GM19455 (cell line): ENCODE results near the gene METTL25.

Source experiments
- ATAC-seq: cut with Tn5 transposase; IDR thresholded peaks from one replicate; pipeline ENCODE4 v1.9.1; 2021; ENCODE audit not compliant: unreplicated experiment

The METTL25 gene

GRCh38 chr12:82461836-82462235, 103.5 kb downstream of the METTL25 start:
- no peak for ATAC-seq

DNA sequence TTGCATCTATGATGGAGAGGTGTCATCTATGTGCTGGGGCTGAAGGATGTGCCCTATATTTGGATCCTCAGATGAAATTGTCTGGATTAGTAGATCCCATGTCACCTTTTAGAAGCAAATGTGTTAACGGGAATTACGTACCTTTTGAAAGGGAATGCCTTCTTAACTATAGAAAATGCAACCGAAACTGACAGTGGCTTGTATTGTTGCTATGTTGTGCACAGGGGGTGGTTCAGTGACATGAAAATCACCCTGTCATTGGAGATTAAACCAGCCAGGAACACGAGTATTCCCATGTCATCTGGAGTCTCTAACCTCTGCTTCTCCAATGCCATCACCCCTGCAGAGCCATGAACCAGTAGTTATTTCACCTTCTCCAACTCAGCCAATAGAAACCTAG, 110.2 kb downstream of the METTL25 start:
- ATAC-seq: no peak

DNA sequence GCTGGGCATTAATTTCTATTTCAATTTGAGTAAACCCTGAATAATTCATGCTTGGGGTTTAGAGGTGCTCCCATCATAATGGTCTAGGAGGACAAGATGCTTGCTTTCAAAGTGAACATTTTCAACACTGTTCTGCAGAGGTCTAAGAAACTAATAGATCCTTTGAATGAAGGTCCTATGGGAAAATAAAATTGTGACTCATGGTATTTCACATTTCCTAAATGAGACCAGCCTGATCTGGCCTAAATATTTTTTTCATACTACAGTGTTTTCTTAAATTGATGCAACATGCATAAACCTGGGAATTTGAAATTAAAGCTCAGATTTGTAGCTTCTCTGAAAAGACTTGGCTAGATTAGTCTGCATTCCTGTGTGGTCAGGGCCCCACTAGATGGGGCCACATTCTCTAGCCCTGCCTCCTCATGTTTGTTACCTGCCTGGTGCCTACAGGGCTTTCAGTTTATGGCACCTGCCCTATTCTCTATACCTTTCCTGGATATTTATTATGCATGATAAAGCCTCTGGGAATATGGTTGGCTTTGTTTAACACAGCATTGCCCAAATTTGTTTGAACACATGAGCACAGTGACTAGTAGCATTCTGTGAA, 112.7 kb downstream of the METTL25 start:
- ATAC-seq: no peak

DNA sequence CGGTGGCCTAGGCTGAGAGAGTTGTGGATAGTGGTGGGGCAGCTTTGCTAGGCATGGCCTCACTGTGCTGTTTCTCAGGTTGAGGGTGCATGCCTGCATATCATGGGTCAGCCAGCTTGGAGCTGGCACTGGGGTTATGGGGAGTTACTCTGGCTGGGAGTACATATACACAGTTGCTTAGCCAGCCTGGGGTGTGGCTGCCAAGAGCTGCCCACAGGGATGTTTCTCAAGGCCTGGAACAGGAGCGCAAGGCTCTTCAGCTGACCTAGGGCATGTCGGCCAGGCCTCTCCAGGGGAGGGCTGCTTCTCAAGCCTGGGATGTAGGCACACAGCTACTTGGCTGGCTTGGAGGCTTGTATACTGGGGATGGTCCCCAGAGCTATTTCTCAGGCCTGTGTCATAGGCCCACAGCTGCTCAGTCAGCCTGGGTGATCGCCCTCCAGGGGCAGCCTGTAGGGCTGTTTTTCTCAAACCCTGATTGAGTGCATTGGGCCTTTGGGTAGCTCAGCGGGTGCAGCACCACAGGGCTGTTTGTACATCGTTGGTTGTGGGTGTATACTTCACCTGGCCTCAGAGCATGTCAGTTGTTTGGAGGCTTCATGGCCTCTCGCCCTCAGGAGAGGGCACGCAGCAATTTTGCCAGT, 114.9 kb downstream of the METTL25 start:
- no peak for ATAC-seq

GRCh38 chr12:82474181-82474797, 116.0 kb downstream of the METTL25 start:
- no peak for ATAC-seq

- ATAC-seq: no peak
These were observed 116.5 kb downstream of the METTL25 start for GRCh38 chr12:82474798-82475184.

GRCh38 chr12:82475211-82475610, 116.9 kb downstream of the METTL25 start:
- no peak for ATAC-seq

- no peak for ATAC-seq
These were observed 118.2 kb downstream of the METTL25 start for GRCh38 chr12:82476511-82476910.

DNA sequence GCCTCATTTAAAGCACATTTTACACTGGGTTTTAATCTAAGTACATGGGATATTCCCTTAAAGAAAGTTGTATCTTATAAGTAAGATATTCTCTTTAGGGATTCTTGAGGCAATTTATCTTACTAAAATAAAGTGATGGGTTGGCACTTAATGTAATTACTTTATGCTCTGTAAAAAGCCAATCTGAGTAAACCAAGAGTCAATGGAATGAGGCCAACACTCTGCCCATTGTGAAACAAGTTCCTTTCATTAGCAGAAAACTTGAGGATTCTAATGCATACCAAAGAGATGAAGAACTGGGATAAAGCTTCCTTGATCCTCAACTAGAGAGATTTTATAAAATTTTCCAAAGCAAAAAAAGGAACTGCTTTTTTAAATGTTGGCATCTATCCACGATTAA, 121.2 kb downstream of the METTL25 start:
- no peak for ATAC-seq

DNA sequence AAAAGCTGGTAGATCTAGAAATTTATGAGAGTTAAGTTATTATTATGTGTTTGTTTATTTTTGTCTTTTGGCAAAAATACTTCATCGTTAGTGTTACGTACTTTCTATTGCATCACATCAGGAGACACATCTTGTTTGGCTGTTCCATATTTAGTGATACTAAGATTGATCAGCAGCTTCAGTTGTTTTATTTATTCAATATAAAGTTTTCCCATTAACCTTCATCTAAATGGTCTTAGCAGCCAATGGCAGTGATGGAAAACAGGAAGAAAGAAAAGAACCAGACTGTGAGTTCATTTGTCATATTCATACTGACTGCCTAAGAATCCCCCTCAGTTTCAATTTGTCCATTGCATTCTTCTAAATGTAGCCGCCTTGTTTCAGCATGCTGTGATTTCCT, 122.3 kb downstream of the METTL25 start:
- no peak for ATAC-seq

- no peak for ATAC-seq
These were observed 123.6 kb downstream of the METTL25 start for GRCh38 chr12:82481954-82482353.

DNA sequence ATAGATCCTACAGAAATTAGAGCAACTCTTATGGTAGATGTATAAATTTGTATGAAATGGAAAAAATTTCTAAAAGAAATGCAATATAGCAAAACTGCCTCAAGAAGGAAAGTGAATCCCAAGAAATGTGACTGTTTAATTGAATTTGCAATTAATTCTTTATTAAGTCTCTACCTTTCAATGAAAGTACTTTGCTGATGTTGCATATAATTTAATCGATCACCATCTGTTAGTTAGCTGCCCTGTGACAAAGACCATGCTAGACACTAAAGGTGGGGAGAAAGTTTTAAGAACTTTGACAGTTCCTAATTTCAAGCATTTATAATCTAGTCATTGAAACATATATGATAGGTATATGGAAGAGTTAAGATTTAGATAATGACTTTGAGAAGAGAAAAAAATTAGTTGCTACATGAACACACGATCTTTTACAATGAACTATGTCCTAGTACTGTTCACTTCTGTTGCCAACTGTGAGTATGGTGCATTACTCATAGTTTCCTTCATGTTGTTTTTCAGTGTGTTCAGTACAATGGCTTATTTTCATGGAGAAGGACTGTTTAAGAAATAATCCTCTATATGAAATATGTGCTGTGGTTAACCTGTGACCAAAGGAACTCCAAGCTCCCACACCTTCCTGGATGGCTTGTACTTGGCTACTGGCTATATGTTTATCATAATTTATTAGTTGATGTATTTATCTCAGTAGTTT, 128.4 kb downstream of the METTL25 start:
- no peak for ATAC-seq

- no peak for ATAC-seq
These were observed 146.1 kb downstream of the METTL25 start for GRCh38 chr12:82504409-82504808.

GRCh38 chr12:82505150-82505549, 146.8 kb downstream of the METTL25 start:
- no peak for ATAC-seq

GRCh38 chr12:82507686-82508085, 149.4 kb downstream of the METTL25 start:
- no peak for ATAC-seq

- ATAC-seq: no peak
These were observed 152.1 kb downstream of the METTL25 start for GRCh38 chr12:82510386-82510785.

GRCh38 chr12:82514880-82515279, 156.6 kb downstream of the METTL25 start:
- no peak for ATAC-seq

GRCh38 chr12:82515652-82516051, 157.3 kb downstream of the METTL25 start:
- no peak for ATAC-seq

GRCh38 chr12:82517027-82517426, 158.7 kb downstream of the METTL25 start:
- peak; percentile 68 for ATAC-seq

GRCh38 chr12:82517808-82518207, 159.5 kb downstream of the METTL25 start:
- no peak for ATAC-seq

DNA sequence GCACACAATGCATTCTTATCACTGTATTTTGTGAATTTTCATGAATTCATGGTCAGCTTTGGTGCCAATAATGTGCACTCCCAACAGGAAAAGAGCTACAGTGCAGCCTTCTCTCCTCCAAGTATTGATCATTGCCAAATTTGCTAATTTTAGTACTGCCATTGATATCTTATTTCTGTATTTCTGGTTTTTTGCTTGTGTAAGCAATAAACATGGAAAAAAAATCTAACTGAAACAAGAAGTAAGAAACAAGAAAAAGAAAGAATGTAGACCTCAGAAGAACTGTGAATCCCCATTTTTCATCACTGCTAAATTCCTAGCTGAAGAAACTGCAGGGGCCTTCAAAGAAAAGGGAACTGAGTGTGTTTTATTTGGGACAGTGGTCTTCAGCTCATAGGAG, 161.2 kb downstream of the METTL25 start:
- no peak for ATAC-seq

- no peak for ATAC-seq
These were observed 164.0 kb downstream of the METTL25 start for GRCh38 chr12:82522285-82522684.
